ENCODE measurements around the gene IRF8.

IRF8 gene

GRCh38 chr16:85927371-85927770 lies 28.4 kb downstream of the IRF8 start:
- H3K27me3 ChIP-seq (replicated peaks; ENCODE audit: control insufficient read depth, insufficient read depth, low read length), result no peaks in the 10 kb centered on the region
- no peaks in the 10 kb centered on the region for H3K36me3 ChIP-seq (ENCODE audit: control insufficient read depth, insufficient read depth, low read length)
- H3K4me3 ChIP-seq (replicated peaks; ENCODE audit: low read depth, low read length), result no peak overlapping the region
- no peak for DNase-seq (ENCODE audit: extremely low read depth, insufficient read length)
- no peak for TF ChIP-seq CTCF (IDR thresholded peaks at IDR 0.05; ENCODE audit: insufficient read depth, low read length, poor library complexity, severe bottlenecking)

DNA sequence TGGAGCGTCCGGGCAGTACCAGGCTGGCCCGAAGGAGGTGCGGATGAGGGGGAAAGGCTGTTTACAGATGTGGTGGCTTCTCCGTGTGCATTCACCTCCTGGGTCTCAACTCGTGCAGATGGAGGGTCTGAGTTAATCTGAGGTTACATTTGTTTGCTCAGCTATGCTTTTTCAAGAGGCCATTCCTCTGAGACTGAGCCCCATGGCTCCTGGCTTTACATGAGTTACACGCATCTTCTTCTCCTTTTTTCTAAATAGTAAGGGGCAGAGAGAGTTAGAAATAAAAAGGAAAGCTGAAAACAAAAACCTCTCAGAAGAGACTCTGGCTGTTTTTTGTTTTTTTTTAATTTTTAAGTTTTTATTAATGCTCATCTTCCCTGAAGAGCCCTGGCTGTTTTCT lies 29.0 kb downstream of the IRF8 start:
- no peaks in the 10 kb centered on the region for H3K27me3 ChIP-seq (replicated peaks; ENCODE audit: control insufficient read depth, insufficient read depth, low read length)
- no peaks in the 10 kb centered on the region for H3K36me3 ChIP-seq (ENCODE audit: control insufficient read depth, insufficient read depth, low read length)
- H3K4me3 ChIP-seq (replicated peaks; ENCODE audit: low read depth, low read length), result no peak overlapping the region
- TF ChIP-seq CTCF (IDR thresholded peaks at IDR 0.05; ENCODE audit: insufficient read depth, low read length, poor library complexity, severe bottlenecking), result no peak
- DNase-seq (ENCODE audit: extremely low read depth, insufficient read length), result no peak

GRCh38 chr16:85928401-85928820 lies 29.4 kb downstream of the IRF8 start:
- no peak for DNase-seq (ENCODE audit: extremely low read depth, insufficient read length)
- no peaks in the 10 kb centered on the region for H3K36me3 ChIP-seq (ENCODE audit: control insufficient read depth, insufficient read depth, low read length)
- no peaks in the 10 kb centered on the region for H3K27me3 ChIP-seq (replicated peaks; ENCODE audit: control insufficient read depth, insufficient read depth, low read length)
- TF ChIP-seq CTCF (IDR thresholded peaks at IDR 0.05; ENCODE audit: insufficient read depth, low read length, poor library complexity, severe bottlenecking), result no peak
- no peak overlapping the region for H3K4me3 ChIP-seq (replicated peaks; ENCODE audit: low read depth, low read length)

DNA sequence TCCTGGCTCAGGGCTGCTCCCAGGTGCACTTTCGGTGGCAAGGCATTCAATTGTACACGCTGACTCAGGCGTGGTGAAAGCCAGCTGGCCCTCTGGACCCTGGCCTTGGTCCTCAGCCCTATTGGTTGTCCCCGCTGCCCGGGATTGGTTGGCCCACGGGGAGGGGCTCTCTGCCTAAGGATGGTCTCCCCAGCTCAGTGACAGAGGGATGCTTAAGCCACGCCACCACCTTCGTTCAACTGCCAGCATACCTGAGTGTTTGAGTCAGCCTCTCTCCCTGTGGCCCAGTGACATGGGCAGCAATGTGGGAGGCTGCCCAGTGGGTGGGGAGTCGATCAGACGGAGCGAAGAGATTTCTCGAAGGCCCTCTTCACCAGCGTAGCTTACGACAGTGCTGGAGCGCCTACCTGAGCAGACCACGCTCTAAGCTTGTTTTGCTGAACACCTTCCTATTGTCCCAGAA lies 30.3 kb downstream of the IRF8 start:
- H3K36me3 ChIP-seq (ENCODE audit: control insufficient read depth, insufficient read depth, low read length), result no peaks in the 10 kb centered on the region
- no peak overlapping the region for H3K4me3 ChIP-seq (replicated peaks; ENCODE audit: low read depth, low read length)
- no peaks in the 10 kb centered on the region for H3K27me3 ChIP-seq (replicated peaks; ENCODE audit: control insufficient read depth, insufficient read depth, low read length)
- no peak for TF ChIP-seq CTCF (IDR thresholded peaks at IDR 0.05; ENCODE audit: insufficient read depth, low read length, poor library complexity, severe bottlenecking)
- DNase-seq (ENCODE audit: extremely low read depth, insufficient read length), result no peak

DNA sequence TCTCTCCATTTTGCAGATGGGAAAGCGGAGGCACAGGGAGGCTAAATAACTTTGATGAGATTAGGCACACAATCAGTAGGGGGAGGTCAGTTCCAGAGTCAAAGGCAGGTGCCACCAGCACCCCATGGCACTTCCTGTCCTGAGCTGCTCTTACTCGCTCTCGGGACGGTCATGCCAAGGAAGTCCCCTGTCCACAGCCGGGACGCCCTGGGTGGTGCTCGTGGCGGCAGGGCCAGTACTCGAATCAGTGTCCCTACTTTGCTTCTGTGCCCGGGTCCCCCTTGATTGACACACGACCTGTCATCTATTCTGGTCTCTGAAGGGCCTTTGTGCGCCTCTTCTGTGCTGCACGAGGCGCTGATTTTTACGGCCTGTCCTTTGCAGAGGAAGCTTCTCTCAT lies 31.3 kb downstream of the IRF8 start:
- TF ChIP-seq CTCF (IDR thresholded peaks at IDR 0.05; ENCODE audit: insufficient read depth, low read length, poor library complexity, severe bottlenecking), result no peak
- Histone ChIP-seq H3K4me3 (replicated peaks; ENCODE audit: low read depth, low read length) (no peak overlapping the region), H3K36me3 (ENCODE audit: control insufficient read depth, insufficient read depth, low read length) (no peaks in the 10 kb centered on the region), H3K27me3 (replicated peaks; ENCODE audit: control insufficient read depth, insufficient read depth, low read length) (no peaks in the 10 kb centered on the region)
- DNase-seq (ENCODE audit: extremely low read depth, insufficient read length), result no peak
